Liver (tissue), 3 donors: Measurements from ENCODE around the gene VWC2.

ENCODE experiments used
- ATF3 ChIP-seq: IDR thresholded peaks from 2 replicates; pipeline ENCODE4 v1.6.1; 2016; ENCODE audit warnings: antibody characterized with exemption
- GABPA ChIP-seq, 2 donors: IDR thresholded peaks in 1 of 2; conservative IDR thresholded peaks in 1 of 2; 2 replicates each; pipeline ENCODE4 v1.6.1; 2016; ENCODE audit warnings: antibody characterized with exemption in 2 of 2, mild to moderate bottlenecking in 1 of 2, moderate library complexity in 1 of 2
- HNF4G ChIP-seq: IDR thresholded peaks from 2 replicates; pipeline ENCODE4 v1.6.1; 2016; ENCODE audit warnings: antibody characterized with exemption
- JUND ChIP-seq, 2 donors: IDR thresholded peaks; 2 replicates each; pipeline ENCODE4 v1.6.1; 2016; ENCODE audit warnings: antibody characterized with exemption in 2 of 2
- MAX ChIP-seq: IDR thresholded peaks from 2 replicates; pipeline ENCODE4 v1.6.1; 2016; ENCODE audit warnings: antibody characterized with exemption
- NR2F2 ChIP-seq: IDR thresholded peaks from 2 replicates; pipeline ENCODE4 v1.6.1; 2016; ENCODE audit warnings: antibody characterized with exemption
- RAD21 ChIP-seq, 2 donors: IDR thresholded peaks; 2 replicates each; pipeline ENCODE4 v1.6.1; 2016; ENCODE audit warnings: antibody characterized with exemption in 2 of 2, mild to moderate bottlenecking in 2 of 2
- TAF1 ChIP-seq: conservative IDR thresholded peaks from 2 replicates; pipeline ENCODE4 v1.6.1; 2016; ENCODE audit warnings: antibody characterized with exemption, mild to moderate bottlenecking
- YY1 ChIP-seq: IDR thresholded peaks from 2 replicates; pipeline ENCODE4 v1.6.1; 2016; ENCODE audit warnings: antibody characterized with exemption, mild to moderate bottlenecking
- TF ChIP-seq, protein P1 (sequence below): fragments of 150-350 bp; IDR thresholded peaks from 2 replicates; pipeline ENCODE4 v1.5.1; 2017; ENCODE audit warnings: improper control_type of control experiment, low read depth, low read length; ENCODE audit not compliant: missing input control
- TF ChIP-seq, protein P2 (sequence below): IDR thresholded peaks from 2 replicates; pipeline ENCODE4 v1.6.1; 2016; ENCODE audit warnings: antibody characterized with exemption, mild to moderate bottlenecking
- donor health status: healthy.
- donor health status: healthy.

DNA sequence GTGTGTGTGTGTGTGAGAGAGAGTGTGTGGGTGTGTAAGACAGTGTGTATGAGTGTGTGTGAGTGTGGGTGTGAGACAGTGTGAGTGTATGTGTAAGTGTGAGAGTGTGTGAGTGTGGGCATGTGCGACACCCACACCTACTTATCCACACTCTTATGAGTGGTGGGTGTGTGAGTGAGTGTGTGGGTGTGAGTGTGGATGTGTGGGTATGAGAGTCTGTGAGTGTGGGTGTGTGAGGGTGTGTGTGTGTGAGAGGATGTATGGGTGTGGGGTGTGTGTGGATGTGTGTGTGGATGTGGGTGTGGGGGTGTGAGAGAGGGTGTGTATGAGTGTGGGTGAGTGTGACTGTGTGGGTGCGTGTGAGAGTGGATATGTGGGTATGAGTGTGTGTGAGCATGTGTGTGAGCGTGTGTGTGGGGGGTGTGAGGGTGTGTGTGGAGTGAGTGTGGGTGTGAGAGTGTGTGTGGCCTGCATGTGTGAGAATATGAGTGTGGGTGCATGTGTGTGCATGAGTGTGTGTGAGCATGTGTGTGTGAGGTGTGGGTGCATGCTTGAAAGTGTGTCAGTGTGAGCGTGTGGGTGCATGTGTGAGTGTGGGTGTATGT lies 15.1 kb downstream of the VWC2 start:
- TF ChIP-seq, protein P1, sequence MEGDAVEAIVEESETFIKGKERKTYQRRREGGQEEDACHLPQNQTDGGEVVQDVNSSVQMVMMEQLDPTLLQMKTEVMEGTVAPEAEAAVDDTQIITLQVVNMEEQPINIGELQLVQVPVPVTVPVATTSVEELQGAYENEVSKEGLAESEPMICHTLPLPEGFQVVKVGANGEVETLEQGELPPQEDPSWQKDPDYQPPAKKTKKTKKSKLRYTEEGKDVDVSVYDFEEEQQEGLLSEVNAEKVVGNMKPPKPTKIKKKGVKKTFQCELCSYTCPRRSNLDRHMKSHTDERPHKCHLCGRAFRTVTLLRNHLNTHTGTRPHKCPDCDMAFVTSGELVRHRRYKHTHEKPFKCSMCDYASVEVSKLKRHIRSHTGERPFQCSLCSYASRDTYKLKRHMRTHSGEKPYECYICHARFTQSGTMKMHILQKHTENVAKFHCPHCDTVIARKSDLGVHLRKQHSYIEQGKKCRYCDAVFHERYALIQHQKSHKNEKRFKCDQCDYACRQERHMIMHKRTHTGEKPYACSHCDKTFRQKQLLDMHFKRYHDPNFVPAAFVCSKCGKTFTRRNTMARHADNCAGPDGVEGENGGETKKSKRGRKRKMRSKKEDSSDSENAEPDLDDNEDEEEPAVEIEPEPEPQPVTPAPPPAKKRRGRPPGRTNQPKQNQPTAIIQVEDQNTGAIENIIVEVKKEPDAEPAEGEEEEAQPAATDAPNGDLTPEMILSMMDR: no peak
- no peak for TF ChIP-seq RAD21 (IDR thresholded peaks at IDR 0.05)
- no peak for TF ChIP-seq ATF3
- no peak for TF ChIP-seq NR2F2
- TF ChIP-seq HNF4G: no peak
- no peak for TF ChIP-seq MAX
- TF ChIP-seq, protein P2, sequence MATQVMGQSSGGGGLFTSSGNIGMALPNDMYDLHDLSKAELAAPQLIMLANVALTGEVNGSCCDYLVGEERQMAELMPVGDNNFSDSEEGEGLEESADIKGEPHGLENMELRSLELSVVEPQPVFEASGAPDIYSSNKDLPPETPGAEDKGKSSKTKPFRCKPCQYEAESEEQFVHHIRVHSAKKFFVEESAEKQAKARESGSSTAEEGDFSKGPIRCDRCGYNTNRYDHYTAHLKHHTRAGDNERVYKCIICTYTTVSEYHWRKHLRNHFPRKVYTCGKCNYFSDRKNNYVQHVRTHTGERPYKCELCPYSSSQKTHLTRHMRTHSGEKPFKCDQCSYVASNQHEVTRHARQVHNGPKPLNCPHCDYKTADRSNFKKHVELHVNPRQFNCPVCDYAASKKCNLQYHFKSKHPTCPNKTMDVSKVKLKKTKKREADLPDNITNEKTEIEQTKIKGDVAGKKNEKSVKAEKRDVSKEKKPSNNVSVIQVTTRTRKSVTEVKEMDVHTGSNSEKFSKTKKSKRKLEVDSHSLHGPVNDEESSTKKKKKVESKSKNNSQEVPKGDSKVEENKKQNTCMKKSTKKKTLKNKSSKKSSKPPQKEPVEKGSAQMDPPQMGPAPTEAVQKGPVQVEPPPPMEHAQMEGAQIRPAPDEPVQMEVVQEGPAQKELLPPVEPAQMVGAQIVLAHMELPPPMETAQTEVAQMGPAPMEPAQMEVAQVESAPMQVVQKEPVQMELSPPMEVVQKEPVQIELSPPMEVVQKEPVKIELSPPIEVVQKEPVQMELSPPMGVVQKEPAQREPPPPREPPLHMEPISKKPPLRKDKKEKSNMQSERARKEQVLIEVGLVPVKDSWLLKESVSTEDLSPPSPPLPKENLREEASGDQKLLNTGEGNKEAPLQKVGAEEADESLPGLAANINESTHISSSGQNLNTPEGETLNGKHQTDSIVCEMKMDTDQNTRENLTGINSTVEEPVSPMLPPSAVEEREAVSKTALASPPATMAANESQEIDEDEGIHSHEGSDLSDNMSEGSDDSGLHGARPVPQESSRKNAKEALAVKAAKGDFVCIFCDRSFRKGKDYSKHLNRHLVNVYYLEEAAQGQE: no peak
- TF ChIP-seq YY1: no peak
- no peak for TF ChIP-seq GABPA (IDR thresholded peaks at IDR 0.05 in 1 of 2, conservative IDR thresholded peaks at IDR 0.05 in 1 of 2)
- no peak for TF ChIP-seq JUND (IDR thresholded peaks at IDR 0.05)
- TF ChIP-seq TAF1: no peak
